HPDE6-E6E7 (cell line): Measurements from ENCODE around the gene UGT3A2.

ENCODE experiments used
- DNase-seq: peaks from one replicate; pipeline ENCODE4 v3.0.0; 2011; ENCODE audit warnings: missing footprints; ENCODE audit errors: extremely low spot score

Gene UGT3A2

GRCh38 chr5:36066540-36067210 lies at the start of gene UGT3A2:
UGT3A2 (minus strand) TSS chr5:36066882; CDS start chr5:36066789, 93 bp downstream.
- DNase-seq = no peak

GRCh38 chr5:36111238-36111637 lies 44.6 kb upstream of the UGT3A2 start:
- no peak for DNase-seq

GRCh38 chr5:36108758-36109460 lies 42.2 kb upstream of the UGT3A2 start:
- DNase-seq = no peak

GRCh38 chr5:36105819-36106218 lies 39.1 kb upstream of the UGT3A2 start:
- no peak for DNase-seq

- DNase-seq = no peak
Measured at GRCh38 chr5:36099748-36100147, 33.1 kb upstream of the UGT3A2 start.

GRCh38 chr5:36096486-36096885 lies 29.8 kb upstream of the UGT3A2 start:
- DNase-seq = no peak

- no peak for DNase-seq
Measured at GRCh38 chr5:36089989-36090388, 23.3 kb upstream of the UGT3A2 start.

- DNase-seq = peak; percentile 70
Measured at GRCh38 chr5:36079200-36079781, 12.6 kb upstream of the UGT3A2 start.

- DNase-seq = no peak
Measured at GRCh38 chr5:36078430-36078829, 11.7 kb upstream of the UGT3A2 start.

GRCh38 chr5:36073595-36074216 lies 7.0 kb upstream of the UGT3A2 start:
- no peak for DNase-seq

- no peak for DNase-seq
Measured at GRCh38 chr5:36070687-36071571, 4.2 kb upstream of the UGT3A2 start.

- DNase-seq = no peak
Measured at GRCh38 chr5:36068751-36069281, 2.1 kb upstream of the UGT3A2 start.

GRCh38 chr5:36066001-36066539 lies 612 bp downstream of the UGT3A2 start:
- no peak for DNase-seq

GRCh38 chr5:36060420-36060887 lies 6.2 kb downstream of the UGT3A2 start:
- DNase-seq = no peak

GRCh38 chr5:36059571-36060419 lies 6.9 kb downstream of the UGT3A2 start:
- DNase-seq = no peak

GRCh38 chr5:36058776-36059175 lies 7.9 kb downstream of the UGT3A2 start:
- no peak for DNase-seq

GRCh38 chr5:36057386-36057785 lies 9.3 kb downstream of the UGT3A2 start:
- no peak for DNase-seq

GRCh38 chr5:36056422-36056821 lies 10.3 kb downstream of the UGT3A2 start:
- DNase-seq = no peak

GRCh38 chr5:36055984-36056383 lies 10.7 kb downstream of the UGT3A2 start:
- DNase-seq = no peak

GRCh38 chr5:36054647-36055046 lies 12.0 kb downstream of the UGT3A2 start:
- DNase-seq = no peak
